HG03175 (cell line): ENCODE data around the gene NPW.
A peak's percentile ranks its signal among the peaks of the same experiment; 100 is the strongest.
"Not testable (repeated sequence)": the region's sequence is repeated elsewhere in the genome, so short reads cannot be mapped to it uniquely, and the experiment has no call there.

ENCODE experiments used
- ATAC-seq: cut with Tn5 transposase; IDR thresholded peaks from one replicate; pipeline ENCODE4 v1.9.1; 2021; ENCODE audit warnings: mild to moderate bottlenecking, moderate library complexity; ENCODE audit not compliant: unreplicated experiment

NPW gene

DNA sequence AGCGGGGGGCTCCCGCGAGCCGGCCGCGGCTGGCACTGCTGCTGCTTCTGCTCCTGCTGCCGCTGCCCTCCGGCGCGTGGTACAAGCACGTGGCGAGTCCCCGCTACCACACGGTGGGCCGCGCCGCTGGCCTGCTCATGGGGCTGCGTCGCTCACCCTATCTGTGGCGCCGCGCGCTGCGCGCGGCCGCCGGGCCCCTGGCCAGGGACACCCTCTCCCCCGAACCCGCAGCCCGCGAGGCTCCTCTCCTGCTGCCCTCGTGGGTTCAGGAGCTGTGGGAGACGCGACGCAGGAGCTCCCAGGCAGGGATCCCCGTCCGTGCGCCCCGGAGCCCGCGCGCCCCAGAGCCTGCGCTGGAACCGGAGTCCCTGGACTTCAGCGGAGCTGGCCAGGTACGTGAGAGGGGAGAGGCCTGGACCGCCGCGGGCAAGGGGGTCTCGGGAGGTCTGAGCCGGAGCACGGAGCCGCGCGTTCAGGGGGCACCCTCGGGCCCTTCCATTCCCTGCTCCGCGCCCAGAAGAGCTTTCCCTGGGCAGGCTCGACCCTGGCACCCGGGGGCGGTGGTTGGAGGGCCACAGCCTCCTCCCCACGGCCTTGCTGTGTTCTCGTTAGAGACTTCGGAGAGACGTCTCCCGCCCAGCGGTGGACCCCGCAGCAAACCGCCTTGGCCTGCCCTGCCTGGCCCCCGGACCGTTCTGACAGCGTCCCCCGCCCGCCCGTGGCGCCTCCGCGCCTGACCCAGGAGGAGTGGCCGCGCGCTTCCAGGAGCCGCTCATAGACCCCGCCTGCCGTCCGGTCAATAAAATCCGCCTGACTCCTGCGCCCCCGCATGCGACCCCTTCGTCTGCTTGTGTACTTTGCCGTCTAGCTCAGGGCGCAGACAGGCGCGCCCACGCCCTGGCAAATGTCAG is 591 bp downstream of the NPW start:
- no peak for ATAC-seq

DNA sequence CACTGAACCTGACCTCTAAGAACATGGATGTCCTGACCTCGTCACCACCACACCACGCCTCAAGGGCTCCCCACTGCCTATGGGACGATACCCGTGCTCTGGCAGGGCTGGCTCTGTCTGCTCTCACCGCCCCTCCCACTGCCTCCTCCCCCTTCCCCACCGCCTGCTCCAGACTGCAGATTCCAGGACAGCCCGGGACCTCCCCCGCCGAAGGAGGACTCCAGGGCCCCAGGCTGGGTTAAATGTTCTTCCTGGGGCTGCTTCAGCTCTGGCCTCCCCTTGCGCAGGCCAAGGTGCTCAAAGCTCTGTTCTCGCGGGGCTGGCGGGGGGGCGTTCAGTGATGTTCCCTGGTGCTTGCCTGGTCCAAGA is 3.1 kb downstream of the NPW start:
- ATAC-seq: peak; percentile 27

DNA sequence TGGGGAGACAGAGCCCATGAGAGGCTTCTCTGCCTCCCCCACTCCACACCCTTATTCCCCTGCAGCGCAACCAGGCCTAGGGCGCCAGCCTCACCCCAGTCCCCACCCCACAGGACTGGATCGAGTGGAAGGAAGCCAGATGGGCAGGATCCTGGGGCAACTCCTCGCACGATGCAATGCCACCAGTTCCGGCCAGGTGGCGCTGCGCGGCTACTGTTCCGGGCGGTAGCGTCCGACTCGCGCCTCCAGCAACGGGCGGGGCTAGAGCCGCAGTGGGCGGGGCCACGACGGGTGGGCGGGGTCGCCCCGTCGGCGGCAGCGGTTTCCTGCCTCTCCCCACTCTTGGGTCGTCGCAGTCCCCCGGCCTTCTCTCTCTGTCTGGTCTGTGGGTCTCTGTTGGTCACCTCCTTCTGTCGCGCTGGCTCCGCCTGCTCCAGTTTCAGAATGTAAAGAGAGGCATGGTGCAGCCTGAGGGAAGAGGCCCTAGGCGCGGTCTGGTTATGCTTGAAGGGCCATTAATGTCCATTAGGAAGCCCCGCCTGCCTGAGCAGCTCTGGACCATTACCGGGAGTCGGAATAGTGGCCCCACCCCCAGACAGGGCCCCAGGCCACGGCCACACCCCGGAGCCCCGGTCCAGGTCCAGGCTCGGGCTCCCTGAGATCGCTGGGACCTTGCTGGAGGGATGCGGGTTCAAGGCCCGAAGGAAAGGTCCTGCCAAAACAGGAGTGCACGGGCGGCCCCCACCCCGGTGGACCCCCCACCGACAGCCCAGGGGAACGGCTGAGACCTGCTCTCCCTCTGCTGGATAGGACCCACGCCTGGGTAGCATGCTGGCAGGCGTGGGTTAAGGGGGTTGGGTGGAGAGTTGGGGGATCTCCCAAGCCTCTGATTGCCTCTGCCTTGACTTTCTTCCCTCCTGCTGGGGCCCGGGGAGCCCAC is 3.8 kb downstream of the NPW start:
- peak; percentile 79 for ATAC-seq

DNA sequence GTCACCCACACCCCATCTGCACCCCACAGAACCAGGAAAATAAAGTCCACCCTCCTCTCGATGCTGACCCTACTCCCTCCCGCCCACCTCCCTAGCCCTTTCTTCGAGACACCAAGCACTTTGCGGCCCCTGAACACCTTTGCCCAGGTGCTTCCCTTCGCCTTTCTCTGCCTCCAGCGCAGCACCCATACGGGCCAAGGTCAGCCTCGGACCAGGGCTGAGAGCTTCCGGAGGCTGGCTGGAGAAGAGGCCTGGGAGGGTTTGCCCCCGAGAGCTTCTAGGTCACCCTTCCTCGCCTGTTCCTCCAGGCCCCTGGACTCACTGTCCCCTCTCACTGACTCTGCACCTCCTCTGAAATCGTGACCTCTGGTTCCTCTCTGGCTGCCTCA is 4.4 kb downstream of the NPW start:
- no peak for ATAC-seq

DNA sequence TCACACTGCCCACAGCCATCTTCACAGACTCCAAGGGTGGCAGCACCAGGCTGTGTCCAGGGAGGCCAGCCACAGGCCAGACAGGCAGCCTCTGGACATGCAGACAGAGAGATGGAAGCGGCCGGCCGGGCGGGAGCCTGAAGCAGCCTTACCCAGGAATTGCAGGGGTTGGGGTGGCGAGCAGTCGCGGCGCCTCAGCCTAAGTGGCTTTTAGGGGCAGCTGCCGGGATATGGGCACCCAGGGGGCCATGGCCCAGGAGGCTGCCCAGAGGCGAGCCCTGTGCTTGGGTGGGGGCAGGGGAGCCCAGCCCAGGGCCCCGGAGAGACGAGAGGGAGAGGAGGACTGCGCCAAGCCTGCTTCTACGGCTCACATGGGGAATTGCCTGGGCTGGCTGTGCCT is 5.7 kb downstream of the NPW start:
- ATAC-seq: no peak

DNA sequence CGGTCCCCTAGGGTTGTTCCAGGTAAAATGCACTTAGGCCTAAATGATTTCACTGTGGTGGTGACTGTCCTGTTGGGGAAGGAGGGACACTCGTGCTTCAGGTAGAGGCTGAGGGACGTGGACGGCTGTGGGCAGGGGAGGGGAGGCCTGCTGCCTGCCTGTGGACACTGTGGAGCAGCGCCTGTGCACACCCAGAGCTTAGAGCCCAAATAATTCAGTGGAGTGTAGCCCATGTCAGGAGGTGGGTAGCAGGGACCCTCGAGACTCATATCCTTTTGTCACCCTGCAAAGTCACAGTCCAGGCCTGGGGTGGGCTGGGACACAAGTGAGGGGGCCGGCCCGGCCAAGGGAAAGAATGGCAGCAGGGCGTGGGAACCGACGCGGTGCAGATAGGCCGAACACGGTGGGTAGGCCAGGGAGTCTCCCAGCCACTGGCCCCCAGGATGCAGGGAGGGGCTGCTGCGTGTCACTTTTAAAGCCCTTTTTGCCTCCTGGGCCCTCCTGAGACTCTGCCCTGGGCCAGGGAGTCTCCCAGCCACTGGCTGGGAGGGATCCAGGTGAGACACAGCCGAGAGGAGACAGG is 6.4 kb downstream of the NPW start:
- ATAC-seq: no peak

DNA sequence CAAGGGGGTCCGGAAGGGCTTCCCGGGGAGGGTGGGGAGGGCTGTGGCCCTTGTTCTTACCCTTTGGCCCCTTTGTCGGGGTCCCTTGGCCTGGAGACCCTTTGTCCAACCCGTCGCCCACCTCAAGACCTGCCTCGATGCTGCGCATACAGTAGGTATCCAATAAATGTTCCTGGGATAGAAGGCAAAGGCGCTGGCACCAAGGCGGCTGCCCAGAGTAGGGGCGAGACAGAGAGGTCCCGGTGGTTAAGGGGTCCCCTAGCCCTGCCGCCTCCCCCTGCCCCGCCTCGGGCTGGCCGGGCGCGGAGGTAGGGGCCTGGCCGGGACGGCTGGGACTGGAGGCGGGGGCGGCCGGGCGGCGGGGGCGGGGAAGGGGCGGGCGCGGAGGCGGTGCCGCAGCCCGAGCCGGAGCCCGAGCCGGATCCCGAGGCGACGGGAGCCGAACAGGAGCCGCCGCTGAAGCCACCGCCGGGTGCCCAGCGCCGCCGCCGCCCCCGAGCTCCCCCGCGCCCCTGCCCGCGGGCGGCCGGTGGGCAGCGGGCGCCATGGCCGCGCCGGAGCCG is 7.0 kb downstream of the NPW start, which contains the start of gene NHERF2:
TSS of gene NHERF2 (plus strand) at position 442 of the 563 bp plus-strand sequence. CDS start at position 546, 104 bp downstream.
- no peak for ATAC-seq

DNA sequence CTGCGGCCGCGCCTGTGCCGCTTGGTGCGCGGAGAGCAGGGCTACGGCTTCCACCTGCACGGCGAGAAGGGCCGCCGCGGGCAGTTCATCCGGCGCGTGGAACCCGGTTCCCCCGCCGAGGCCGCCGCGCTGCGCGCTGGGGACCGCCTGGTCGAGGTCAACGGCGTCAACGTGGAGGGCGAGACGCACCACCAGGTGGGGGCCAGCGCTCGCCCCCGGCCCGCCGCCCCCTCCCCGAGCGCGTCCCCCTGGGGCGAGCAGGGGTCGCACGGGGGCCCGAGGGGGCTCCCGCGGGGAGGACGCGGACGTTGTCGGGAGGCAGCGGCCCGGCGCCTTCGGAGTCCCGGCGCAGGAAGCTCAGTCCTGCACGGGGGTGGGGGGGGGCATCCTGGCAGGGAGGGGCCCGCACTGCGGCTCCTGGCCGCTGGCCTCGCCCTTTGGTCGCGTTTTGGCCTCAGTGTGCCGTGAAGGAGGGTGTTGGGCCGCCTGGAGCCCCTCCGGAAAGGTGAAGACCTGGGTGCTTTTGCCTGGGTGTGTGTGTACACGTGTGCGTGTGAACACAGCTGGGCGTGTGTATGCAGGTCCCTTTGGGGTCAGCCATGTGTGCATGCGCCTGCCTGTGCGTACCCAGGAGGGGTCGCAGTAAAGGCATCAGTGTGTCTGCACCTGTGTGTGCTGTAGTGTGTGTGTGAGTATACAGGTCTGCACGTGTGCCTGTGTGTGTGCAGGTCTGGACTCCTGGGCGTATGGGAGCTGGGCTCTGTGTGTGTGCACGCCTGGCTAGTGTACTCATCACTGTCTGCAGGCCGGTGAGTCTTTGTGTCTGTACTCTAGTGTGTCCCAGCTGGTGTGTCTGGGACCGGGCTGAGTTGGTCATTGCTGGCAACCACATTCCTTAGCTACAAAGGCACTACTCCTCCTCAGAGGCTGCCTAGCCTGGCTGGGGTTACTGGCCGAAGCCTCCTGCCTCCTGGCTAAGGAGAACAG is 7.7 kb downstream of the NPW start:
- ATAC-seq: no peak

DNA sequence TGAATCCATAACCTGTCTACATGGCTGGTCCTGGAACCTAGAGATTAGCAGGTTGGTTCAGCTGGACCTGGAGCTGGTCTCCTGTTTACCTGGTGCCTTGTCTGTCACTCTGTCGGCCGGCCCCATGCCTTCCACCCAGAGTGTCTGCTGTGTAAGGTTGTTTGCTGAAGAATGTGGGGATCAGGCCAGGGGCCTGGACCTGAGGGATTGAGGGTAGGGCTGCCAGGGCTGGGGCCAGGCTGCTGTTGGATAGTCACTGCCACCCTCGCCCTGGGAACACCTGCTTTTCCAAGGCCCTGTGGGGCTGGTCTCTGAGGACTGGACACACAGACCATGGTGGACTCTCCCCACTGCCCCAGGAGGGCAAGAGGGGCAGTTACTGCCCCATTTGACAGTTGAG is 8.6 kb downstream of the NPW start:
- no peak for ATAC-seq

DNA sequence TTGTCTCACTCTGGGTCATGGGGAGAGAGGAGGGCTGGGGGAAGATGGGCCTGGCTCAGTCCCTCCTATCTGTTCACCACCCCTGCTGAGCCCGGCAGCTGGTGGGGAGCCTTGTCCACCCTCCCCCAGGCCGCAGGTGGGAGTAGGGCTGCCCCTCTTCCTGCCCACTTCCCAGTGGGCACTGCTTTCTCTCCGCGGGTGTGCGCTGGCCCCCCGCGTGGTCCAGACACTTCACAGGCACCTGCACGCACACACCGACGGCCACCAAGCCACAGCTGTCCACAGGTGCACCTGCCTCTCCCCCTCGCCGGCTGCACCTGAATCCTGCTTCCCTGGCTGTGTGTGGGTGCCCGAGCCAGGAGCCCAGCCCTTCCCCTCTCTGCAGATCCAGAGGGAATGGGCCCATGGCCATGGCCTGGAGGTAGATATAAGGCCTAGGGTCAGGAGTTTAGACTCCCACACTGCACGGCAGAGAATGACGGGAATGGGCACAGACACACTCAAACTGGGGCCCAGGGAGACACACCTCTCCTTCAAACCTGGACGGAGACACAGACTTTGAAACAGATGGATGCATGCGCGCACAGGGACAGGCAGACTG is 9.1 kb downstream of the NPW start:
- no peak for ATAC-seq

DNA sequence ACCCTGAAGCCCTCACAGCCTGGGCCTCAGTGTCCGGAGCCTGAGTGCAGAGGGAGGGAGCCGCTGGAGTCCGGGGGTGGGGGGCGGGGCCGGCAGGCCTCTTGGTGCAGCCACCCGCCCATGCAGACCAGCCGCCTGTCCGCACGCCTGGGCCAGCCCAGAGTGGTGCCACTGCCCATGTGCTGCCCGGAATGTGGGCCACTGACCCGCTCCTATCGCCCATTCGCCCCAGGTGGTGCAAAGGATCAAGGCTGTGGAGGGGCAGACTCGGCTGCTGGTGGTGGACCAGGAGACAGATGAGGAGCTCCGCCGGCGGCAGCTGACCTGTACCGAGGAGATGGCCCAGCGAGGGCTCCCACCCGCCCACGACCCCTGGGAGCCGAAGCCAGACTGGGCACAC is 9.8 kb downstream of the NPW start:
- no peak for ATAC-seq

DNA sequence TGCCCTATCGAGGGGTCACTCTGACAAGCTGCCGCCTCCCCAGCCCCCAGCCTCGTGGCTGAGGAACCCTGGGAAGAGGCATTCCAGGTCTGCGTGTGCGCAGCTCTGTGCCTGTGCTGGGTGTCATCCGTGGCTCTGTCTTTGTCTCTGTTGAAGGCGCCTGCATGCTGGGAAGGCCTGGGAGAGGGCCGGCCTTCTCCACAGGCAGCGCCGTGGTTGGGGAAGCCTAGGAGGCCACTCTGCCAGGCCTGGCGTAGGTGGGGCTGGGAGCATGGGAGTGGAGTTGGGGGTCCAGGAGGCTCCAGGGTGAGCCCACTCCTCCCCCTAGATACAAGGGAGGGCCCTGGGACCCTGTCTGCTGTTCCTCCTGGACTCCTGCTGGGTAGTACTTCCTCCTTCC is 10.5 kb downstream of the NPW start:
- no peak for ATAC-seq

DNA sequence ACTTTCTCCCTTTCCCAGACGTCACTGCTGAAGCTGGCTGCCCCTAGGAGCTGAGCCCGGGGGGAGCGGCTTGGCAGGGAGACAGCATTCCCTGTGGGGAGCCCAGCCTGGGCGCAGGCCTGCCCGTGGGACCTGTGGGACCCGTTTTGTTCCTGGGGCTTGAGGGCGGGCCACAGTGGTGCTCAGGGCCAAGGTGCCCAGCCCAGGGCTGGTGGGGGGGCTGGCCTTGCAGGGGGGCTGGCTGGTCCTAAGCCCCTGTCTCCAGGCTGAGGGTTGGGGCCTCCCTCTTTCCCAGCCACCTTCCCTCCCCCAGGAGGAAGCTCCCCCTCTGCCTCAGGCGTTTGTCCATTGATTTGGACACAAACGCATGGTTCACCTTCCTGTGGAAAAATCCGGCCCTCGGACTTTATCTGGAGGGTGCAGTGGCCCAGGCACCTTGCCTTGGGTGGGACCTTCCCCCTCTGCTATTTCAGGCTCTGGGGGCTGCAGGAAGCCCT is 11.5 kb downstream of the NPW start:
- ATAC-seq: no peak

DNA sequence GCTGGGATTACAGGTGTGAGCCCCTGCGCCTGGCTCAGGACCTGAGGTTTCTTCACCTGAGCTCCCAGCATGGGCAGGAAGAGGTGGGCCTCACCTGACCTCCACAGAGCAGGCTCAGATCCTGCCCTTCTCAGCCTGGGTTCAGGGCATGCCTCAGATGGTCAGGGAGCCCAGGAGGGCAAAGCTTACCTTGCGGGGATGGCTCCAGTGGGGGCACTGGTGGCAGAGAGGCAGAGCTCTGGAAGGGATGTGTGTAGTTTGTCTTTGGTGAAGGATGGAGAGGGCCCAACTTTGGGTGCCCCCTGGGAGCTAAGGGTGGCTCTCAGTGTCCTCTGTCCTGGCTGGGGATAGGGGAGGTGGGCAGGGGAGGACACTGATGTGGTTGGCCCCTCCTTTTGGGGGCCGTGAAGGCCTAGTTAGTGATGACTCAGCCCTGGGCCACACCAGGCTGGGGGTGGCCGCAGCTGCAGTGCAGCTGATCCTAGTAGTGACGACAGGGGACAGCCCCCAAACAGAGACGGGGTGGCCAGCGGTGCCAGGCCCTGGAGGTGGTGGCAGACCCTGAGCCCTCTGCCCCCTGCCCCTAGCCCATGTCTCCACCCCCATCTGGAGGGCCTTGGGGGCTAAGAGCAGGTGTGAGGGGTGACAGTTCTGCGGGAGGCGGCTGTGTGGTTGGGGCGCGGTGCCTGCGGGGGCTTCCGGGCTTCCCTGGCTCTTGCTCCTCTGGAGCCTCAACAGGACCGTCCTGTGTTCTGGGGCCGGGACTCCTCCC is 12.9 kb downstream of the NPW start:
- ATAC-seq: no peak

DNA sequence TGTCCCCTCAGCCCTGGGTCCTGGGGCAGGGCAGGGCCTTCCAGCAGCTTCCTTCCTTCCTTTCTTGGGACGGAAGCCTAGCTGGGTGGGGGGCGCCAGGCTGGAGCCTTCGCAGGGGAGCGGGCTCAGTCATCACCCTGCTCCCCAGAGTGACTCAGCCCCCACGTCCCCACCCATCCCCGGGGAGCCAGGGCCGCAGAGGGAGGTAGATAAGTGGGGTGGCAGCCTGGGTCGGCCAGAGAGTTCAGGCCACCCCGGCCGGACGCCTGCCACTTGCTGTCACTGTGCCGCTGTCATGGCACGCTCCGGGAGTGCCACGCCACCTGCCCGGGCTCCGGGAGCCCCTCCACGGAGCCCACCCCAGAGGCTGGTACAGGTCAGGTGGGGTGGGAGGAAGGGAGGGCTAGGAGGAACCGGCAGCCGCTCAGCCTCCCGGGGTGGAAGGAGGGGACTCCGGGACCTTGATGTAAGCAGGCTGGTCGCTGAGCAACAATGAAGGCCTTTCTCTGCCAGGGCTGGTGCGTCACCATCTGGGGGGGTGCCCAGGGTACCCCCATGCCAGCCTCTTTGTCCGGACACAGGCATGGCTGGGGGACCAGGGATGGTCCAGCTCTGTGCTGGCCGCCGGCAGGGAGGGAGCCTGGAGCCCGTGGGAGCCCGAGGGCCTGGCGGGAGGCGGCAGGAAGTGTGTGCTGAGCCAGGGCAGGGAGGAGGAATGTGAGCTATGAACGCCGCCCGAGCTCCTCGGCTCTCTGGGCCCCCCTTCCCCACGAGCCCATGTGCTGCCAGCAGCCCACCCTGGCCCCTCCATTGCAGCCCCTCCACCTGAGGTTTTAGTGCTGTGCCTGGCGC is 13.7 kb downstream of the NPW start:
- no peak for ATAC-seq

DNA sequence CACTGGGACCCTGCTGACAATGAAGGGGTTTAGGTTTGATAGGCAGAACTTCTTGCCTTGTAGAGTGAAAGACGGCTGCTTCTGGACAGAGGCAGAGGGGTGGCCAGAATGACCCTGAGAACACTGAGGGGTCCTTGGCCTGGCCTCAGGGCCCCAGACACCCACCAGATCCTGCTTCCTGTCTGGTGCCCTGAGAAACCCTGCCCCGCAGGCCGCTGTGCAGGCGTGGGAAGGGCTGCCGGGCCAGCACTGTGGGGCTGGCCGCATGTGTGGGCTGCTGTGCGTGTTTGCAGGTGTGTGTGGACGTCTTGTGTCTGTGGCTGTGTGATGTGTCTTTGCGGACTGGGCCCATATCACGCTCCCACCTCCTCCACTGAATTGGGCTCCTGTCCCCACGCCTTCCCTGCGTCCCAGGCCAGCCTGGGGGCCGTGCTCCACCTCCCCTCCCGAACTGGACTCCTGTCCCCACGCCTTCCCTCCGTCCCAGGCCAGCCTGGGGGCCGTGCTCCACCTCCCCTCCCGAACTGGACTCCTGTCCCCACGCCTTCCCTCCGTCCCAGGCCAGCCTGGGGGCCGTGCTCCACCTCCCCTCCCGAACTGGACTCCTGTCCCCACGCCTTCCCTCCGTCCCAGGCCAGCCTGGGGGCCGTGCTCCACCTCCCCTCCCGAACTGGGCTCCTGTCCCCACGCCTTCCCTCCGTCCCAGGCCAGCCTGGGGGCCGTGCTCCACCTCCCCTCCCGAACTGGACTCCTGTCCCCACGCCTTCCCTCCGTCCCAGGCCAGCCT is 14.5 kb downstream of the NPW start:
- not testable (repeated sequence) for ATAC-seq
